Measurements from ENCODE around the gene SNX21.
"Not testable (repeated sequence)": the region's sequence is repeated elsewhere in the genome, so short reads cannot be mapped to it uniquely, and the experiment has no call there.

SNX21 gene

GRCh38 chr20:45848969-45849582, 15.5 kb downstream of the SNX21 start:
- in situ Hi-C loops (cut with MboI; ENCODE audit: low sequenced_read_pairs): no loop called here

DNA sequence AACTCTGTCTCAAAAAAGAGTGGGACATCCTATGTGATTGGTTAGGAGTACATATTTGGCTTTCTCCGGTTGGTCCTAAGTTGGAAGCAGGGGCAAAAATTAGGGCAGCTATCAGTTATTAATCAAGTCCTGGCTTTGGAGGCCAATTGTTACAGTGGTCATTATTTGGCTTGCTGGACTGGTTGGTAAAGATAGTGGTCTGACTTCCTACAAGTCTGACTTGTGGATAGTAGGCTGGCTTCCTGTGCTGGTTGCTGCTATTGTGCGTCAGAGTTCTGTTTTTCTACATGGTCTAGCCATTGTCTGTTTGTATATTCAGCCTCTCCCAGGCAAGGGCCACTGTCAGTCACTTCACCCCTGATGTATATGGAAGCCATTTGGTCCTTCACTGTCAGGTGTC, 16.6 kb downstream of the SNX21 start:
- in situ Hi-C loops (cut with MboI; ENCODE audit: low sequenced_read_pairs): no loop called here

DNA sequence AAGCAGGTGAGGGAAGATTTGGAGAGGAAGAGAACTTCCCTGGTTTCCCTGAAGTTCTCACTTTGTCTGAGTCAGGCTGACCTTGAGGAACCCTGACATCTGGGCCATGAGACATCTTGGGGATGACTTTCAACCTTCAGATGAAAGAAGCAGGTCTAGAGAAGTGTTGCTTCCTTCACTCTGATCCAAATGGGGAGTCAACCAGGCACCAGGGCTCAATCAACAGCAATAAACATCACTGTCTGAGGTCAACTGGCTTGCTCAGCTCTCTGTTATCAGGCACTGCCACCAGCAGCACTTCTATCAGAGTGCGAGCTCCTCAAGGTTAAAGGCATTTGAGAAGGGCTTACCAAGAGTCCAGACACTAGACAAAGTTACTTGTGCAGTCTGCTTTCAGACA, 17.3 kb downstream of the SNX21 start:
- in situ Hi-C loops (cut with MboI; ENCODE audit: low sequenced_read_pairs): no loop called here

DNA sequence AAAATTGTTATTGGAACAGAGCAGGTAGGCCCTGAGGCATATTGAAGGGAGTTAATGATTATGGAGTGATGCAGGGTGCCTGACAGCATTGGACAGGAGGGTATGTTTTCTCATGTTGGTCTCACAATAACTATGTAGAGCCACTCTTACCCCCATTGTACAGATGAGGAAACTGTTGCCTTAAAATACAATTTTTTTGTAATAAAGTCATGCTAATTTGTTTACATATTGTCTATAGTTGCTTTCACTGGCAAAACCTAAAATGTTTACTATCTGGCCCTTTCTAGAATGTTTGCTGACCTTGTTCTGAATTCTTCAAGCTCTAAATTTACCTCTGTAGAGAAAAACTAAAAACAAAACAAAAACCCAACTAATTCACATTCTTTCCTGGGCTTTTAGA, 17.9 kb downstream of the SNX21 start:
- in situ Hi-C loops (cut with MboI; ENCODE audit: low sequenced_read_pairs): no loop called here

GRCh38 chr20:45852326-45852725, 18.7 kb downstream of the SNX21 start:
- in situ Hi-C loops (cut with MboI; ENCODE audit: low sequenced_read_pairs): no loop called here

DNA sequence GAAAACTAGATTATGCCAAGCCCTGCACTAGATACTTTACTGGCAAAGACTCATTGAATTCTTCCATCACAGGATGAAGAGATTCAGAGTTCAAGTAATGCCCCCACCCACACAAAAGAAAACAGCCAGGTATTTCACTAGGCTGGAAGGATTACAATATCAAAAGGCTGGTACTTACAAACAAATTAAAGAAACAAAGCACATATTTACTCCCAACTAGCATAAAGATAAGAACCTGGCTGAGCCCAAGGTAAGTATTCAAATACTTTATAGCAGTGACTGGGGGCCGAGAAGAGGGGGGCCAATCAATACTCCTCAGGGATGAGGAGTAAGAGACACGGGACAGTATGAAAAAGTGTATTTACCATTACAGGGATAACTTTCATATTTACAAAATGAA, 19.9 kb downstream of the SNX21 start:
- in situ Hi-C loops (cut with MboI; ENCODE audit: low sequenced_read_pairs): no loop called here

DNA sequence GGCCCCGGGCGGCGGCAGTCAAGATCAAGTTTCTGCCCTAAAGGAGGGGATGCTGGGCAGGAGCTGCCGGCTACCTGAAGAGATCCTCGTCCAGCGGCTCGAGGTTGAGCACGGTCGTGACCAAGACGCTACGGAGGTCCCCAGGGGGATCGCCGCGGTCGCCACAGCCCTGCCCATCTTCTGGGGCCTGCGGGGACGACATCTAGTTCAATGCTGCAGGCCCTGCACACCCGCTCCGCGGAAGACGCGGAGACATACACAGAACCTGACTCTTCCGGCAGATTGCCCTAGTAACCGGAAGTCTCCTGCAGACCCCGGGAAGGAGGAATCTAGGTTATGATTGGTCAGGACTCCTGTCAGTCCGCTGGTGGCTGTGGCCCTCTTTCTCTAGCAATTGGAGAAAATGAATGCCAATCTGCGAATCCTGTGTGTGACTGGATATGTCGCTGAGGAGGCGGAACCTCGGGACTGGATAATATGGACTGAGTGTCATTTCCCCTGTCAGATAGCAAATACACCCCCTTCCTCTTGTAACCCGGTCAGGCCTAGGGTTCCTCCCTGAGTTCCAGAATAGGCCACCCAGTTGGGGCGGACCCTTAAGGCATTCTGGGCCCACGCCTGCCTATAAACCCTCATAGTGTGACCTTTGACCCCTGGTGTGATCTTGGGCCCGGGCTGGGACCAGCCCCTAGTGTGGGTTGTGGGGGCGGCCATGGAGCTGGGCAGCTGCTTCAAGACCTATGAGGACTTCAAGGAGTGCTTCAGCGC, 23.7 kb downstream of the SNX21 start, which contains the start of the genes ACOT8 and ZSWIM3:
Gene ACOT8 (minus strand): TSS at position 279 of the 768 bp plus-strand sequence. CDS start 77 bp downstream, at position 202.
Gene ZSWIM3 (plus strand): TSS at position 501 of the 768 bp plus-strand sequence. CDS start 212 bp downstream, at position 713.
- in situ Hi-C loops (cut with MboI; ENCODE audit: low sequenced_read_pairs): no loop called here

DNA sequence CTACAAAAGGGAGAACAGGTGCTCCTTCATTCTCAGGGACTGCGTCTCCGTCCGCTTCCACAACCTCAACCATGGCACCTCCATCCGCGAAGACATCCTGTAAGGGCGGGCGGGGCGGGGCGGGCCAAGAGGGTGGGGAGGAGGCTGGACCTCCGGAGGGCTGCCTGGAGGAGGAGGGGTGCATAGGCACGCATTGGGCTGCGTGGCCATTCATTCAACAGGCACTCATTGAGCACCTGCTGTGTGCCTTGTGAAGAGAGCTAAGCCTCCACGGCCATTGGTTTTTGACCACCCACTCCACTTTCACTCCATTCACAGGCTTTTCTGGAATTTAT, 24.2 kb downstream of the SNX21 start:
- in situ Hi-C loops (cut with MboI; ENCODE audit: low sequenced_read_pairs): no loop called here

GRCh38 chr20:45859916-45860315, 26.3 kb downstream of the SNX21 start:
- in situ Hi-C loops (cut with MboI; ENCODE audit: low sequenced_read_pairs): no loop called here

- in situ Hi-C loops (cut with MboI; ENCODE audit: low sequenced_read_pairs): no loop called here
Measured at GRCh38 chr20:45860560-45861220, 27.1 kb downstream of the SNX21 start.

DNA sequence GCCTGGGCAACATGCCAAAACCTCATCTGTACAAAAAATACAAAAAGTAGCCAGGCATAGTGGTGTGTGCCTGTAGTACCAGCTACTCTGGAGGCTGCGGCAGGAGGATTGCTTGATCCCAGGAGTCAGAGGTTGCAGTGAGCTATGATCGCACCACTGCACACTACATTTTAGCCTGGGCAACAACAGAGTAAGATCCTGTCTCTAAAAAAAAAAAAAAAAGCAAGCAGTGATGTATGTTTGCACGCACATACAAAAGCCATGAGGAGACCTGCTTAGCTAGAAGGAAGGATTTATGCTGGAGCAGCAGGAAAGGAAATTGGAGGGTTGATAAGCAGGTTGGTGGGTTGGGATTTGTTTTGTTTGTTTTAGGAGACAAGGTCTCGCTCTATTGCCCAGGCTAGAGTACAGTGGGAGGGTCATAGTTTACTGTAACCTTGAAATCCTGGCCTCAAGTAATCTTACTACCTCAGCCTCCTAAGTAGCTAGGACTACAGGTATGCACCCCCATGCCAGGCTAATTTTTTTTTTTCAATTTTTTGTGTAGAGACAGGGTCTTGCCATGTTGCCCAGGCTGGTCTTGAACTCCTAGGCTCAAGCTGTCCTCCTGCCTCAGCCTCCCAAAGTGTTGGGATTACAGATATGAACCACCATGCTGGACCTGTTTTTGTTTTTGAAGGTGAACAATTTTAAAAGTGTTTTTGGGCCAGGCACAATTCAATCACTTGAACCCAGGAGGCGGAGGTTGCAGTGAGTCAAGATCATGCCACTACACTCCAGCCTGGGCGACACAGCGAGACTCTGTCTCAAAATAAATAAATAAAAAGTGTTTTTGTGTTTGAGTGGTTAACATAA, 27.8 kb downstream of the SNX21 start:
- in situ Hi-C loops (cut with MboI; ENCODE audit: low sequenced_read_pairs): no loop called here

- in situ Hi-C loops (cut with MboI; ENCODE audit: low sequenced_read_pairs): no loop called here
Measured at GRCh38 chr20:45863543-45864470, 30.2 kb downstream of the SNX21 start.

DNA sequence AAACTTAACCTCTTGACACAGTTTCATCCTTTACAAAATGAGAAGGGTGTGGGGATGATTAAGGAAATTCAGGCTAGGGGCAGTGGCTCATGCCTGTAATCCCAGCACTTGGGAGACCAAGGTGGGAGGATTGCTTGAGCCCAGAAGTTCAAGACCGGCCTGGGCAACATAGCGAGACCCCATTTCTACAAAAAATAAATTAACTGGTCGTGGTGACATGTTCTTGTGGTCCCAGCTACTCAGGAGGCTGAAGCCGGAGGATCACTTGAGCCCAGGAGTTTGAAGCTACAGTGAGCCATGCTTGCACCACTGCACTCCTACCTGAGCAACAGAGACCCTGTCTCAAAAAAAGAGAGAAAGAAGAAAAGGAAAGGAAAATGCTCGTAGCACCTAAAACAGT, 32.9 kb downstream of the SNX21 start:
- in situ Hi-C loops (cut with MboI; ENCODE audit: low sequenced_read_pairs): no loop called here

DNA sequence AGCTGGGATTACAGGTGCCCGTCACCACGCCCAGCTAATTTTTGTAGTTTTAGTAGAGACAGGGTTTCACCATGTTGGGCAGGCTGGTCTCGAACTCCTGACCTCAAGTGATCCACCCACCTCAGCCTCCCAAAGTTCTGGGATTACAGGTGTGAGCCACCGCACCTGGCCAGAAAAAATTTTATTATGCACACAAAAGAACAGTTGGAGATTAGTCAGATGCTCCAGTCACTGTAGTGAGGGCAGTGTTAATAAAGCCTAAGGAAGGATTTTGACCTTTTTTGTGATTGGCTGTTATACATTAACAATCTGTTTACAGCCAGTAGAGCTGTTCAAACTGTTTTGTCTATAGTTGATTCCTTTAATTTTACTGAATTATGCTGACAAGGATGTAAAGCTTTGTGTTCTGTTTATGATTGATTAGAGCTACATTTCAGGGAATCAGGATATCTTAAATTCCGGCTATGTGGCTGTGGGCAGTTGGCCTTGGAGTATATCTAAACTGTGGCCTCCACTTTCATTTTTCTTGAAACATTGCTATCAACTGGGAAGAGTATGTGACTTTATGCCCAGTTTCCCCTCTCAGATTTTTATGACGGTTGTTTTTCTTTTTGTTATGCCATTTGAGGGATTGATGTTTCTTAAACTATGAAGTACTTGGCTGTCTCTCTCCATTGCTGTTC, 33.7 kb downstream of the SNX21 start:
- in situ Hi-C loops (cut with MboI; ENCODE audit: low sequenced_read_pairs): no loop called here

DNA sequence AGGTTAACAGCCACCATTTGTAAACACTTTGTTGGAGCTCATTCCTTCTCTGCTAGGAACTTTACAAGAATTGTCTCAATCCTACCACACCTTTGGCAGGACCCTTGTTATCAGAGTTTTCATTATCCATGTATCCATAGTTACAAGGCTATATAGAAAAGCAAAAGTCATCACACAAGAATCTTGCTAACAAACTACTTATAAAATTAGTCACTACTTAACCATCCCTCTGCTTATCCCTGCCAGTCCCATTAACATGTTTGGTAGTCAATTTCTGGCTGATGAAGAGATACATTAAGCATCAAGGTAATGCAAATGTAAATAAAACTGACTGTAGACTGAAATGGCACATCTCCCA, 34.2 kb downstream of the SNX21 start:
- in situ Hi-C loops (cut with MboI; ENCODE audit: low sequenced_read_pairs): no loop called here

GRCh38 chr20:45872626-45873025, 39.0 kb downstream of the SNX21 start:
- in situ Hi-C loops (cut with MboI; ENCODE audit: low sequenced_read_pairs): no loop called here

DNA sequence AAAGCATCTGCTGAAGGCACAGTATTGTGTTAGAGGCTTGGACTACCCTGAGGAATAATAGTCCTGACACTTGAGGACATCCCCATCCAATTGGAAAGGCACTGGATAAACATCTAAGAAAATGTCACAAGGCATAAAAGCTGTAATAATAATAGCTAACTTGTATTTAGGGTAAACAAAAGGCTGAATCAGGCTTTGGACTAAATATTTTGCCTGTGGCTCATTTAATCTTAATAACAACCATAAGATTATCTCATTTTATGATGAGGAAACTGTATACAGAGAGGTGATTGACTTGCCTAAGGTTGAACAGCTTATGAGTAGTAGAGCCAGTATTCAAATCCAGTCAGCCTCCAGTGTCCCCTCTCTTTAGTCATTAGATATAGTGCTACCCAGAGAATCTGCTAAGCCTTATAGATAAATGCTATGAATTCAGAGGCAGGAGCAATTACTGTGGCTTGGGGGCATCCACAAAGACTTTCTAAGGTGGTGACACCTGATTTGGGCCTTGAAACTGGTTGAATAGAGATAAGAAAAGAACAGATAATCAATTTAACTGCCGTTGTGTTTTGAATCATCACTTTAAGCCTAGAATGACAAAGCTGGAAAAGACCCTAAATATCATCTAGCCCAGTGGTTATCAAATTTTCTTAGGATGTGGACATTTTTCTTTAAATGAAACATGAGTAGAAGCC, 40.0 kb downstream of the SNX21 start:
- in situ Hi-C loops (cut with MboI; ENCODE audit: low sequenced_read_pairs): no loop called here

GRCh38 chr20:45874104-45874481, 40.5 kb downstream of the SNX21 start:
- in situ Hi-C loops (cut with MboI; ENCODE audit: low sequenced_read_pairs): not testable (repeated sequence)

GRCh38 chr20:45874576-45874975, 41.0 kb downstream of the SNX21 start:
- in situ Hi-C loops (cut with MboI; ENCODE audit: low sequenced_read_pairs): no loop called here

All from HL-60/S4 (cell line).